NT2/D1 (cell line): ENCODE results near the gene MAP4K2.

Source experiments
- SUZ12 ChIP-seq: IDR thresholded peaks from 2 replicates; pipeline ENCODE4 v1.6.1; 2011; ENCODE audit not compliant: insufficient read length, insufficient read depth; ENCODE audit errors: extremely low read depth
- YY1 ChIP-seq: IDR thresholded peaks from 2 replicates; pipeline ENCODE4 v1.6.1; 2011; ENCODE audit not compliant: insufficient read length, insufficient read depth
- ZNF274 ChIP-seq: IDR thresholded peaks from 2 replicates; pipeline ENCODE4 v1.6.1; 2011; ENCODE audit warnings: mild to moderate bottlenecking, low read depth, low read length

DNA sequence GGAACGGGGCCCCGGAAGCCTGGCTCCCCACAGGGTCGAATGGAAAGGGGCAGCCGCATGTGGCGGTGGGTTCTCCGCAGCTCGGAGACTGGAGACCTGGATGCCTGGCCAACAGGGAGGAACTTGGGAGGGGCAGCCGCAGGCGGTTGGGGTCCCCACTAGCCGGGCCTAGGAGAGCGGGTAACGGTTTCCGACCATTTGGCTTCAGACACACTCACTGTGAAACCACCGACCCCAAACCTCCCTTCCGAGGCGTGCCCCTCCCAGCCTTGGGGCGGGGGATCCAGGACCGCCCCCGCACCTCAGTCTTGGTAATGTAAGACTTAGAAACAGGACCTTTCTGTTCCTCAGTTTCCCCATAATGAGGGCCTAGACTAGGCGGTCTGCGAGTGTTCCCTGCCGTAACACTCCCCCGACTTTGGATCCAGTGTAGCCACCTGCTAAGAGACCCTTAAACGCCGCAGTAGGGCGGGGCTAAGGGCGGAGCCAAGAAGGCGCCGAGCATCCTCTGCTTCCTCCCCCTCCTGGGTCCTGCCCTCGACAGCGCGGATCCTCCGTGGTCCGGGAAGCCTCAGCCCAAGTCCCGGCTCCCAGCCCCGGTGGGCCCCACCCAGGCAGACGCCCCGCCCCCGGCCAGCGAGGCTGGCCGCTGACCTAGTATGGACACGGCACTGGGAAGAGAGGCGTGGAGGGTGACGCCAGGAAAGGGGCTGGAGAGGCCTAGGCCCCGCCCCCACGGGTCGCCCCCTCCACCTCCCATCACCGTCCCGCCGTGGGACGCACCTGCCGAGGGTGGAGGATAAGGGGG, 57.3 kb downstream of the MAP4K2 start:
- TF ChIP-seq SUZ12, result no peak
- TF ChIP-seq YY1, result no peak
- TF ChIP-seq ZNF274, result no peak
